PC-9 (cell line): ENCODE results near the gene MOB3B. TPM values are rescaled to one million over a fixed set of nuclear protein-coding genes. Genes with fewer than 3 reads are reported as not detected.
A peak's percentile ranks its signal among the peaks of the same experiment; 100 is the strongest.

Experiments
- BruUV-seq: library from RNA; stranded (reverse); fragments of 400-500 nt; replicated peaks from 2 replicates; lab custom pipeline; 2021; lab: Mats Ljungman, UMichigan
- CTCF ChIA-PET: fragments of 300-600 bp; sonication (Branson Sonifier 250); formaldehyde crosslinking; loops from one replicate; lab custom pipeline; 2022; ENCODE audit warnings: antibody characterized with exemption; lab: Charles Lee
- POLR2A ChIA-PET: fragments of 300-600 bp; sonication (Branson Sonifier 250); formaldehyde crosslinking; loops from one replicate; lab custom pipeline; 2022; ENCODE audit warnings: antibody characterized with exemption; ENCODE audit not compliant: unreplicated experiment; lab: Charles Lee
- DNase-seq, 2 experiments: peaks; one replicate each; pipeline versions ENCODE4 v3.0.0 to v3.0.0-alpha.2; 2015 to 2022; ENCODE audit warnings: mixed read lengths in 1 of 2
- H2AFZ ChIP-seq: fragments of 200-600 bp; sonication (generic); 2 replicates; pipeline ENCODE4 v1.8.1; 2017; ENCODE audit warnings: antibody characterized with exemption
- H3F3A ChIP-seq: fragments of 200-600 bp; sonication (generic); 2 replicates; pipeline ENCODE4 v1.8.1; 2017; ENCODE audit warnings: antibody characterized with exemption, mild to moderate bottlenecking, low read depth; ENCODE audit not compliant: insufficient read depth
- H3K27ac ChIP-seq: fragments of 200-600 bp; sonication (generic); 2 replicates; pipeline ENCODE4 v1.6.1; 2016; ENCODE audit warnings: mixed run types
- H3K27me3 ChIP-seq: fragments of 200-600 bp; sonication (generic); 2 replicates; pipeline ENCODE4 v1.6.1; 2016; ENCODE audit warnings: low read depth, mixed run types; ENCODE audit not compliant: insufficient read depth
- H3K36me3 ChIP-seq: fragments of 200-600 bp; sonication (generic); 2 replicates; pipeline ENCODE4 v1.6.1; 2016; ENCODE audit warnings: low read depth, mixed run types
- H3K4me1 ChIP-seq: fragments of 200-600 bp; sonication (generic); replicated peaks from 2 replicates; pipeline ENCODE4 v1.6.1; 2016; ENCODE audit warnings: mixed run types; ENCODE audit not compliant: insufficient read depth
- H3K4me2 ChIP-seq: fragments of 200-600 bp; sonication (generic); 2 replicates; pipeline ENCODE4 v1.6.1; 2017; ENCODE audit warnings: mixed run types
- H3K4me3 ChIP-seq: fragments of 200-600 bp; sonication (generic); 2 replicates; pipeline ENCODE4 v1.6.1; 2016; ENCODE audit warnings: mixed run types
- H3K79me2 ChIP-seq: fragments of 200-600 bp; sonication (generic); 2 replicates; pipeline ENCODE4 v1.6.1; 2017; ENCODE audit warnings: low read depth, mixed run types
- H3K9me2 ChIP-seq: fragments of 200-600 bp; sonication (generic); 2 replicates; pipeline ENCODE4 v1.8.1; 2017; ENCODE audit warnings: mild to moderate bottlenecking; ENCODE audit not compliant: insufficient read depth
- H3K9me3 ChIP-seq: fragments of 200-600 bp; sonication (generic); 2 replicates; pipeline ENCODE4 v1.8.1; 2016; ENCODE audit warnings: low read depth; ENCODE audit not compliant: insufficient read depth
- H4K20me1 ChIP-seq: fragments of 200-600 bp; sonication (generic); 2 replicates; pipeline ENCODE4 v1.8.1; 2017; ENCODE audit not compliant: insufficient read depth
- CTCF ChIP-seq: fragments of 200-600 bp; sonication (generic); conservative IDR thresholded peaks from 2 replicates; pipeline ENCODE4 v1.6.1; 2017; ENCODE audit warnings: mixed run types, antibody characterized with exemption, mild to moderate bottlenecking, moderate library complexity
- EZH2 ChIP-seq: fragments of 200-600 bp; sonication (generic); IDR thresholded peaks from 2 replicates; pipeline ENCODE4 v1.8.0; 2017; ENCODE audit warnings: antibody characterized with exemption, low read depth
- intact Hi-C: fragments of 100-400 bp; cut with micrococcal nuclease; formaldehyde crosslinking; loops from one replicate; pipeline ENCODE4 v1.10.0; 2022; ENCODE audit not compliant: unreplicated experiment
- total RNA-seq: library from RNA; stranded (reverse); gene quantifications from 2 replicates; pipeline ENCODE4 v1.2.3, GENCODE V29; 2021

The MOB3B gene
- total RNA-seq, 1 experiment from 2014 or later = 4.4 TPM

- Histone ChIP-seq H3K4me1 (no peaks in the 10 kb centered on the region), H3K4me2 (no peak overlapping the region), H2AFZ (no peak overlapping the region), H3K4me3 (no peak overlapping the region), H3K27ac (no peak overlapping the region), H3K9me3 (no peaks in the 10 kb centered on the region), H3K9me2 (no peaks in the 10 kb centered on the region), H3K27me3 (no peaks in the 10 kb centered on the region), H4K20me1 (no peaks in the 10 kb centered on the region), H3F3A (no peaks in the 10 kb centered on the region), H3K79me2 (no peaks in the 10 kb centered on the region), H3K36me3 (no peaks in the 10 kb centered on the region)
- BruUV-seq = no TSS peak
- intact Hi-C loops = no loop called here
- ChIA-PET CTCF (no interaction called here), POLR2A (no interaction called here)
- no peak for TF ChIP-seq CTCF
- TF ChIP-seq EZH2 = no peak
- no peak for DNase-seq
Observed at GRCh38 chr9:27278374-27278773, 251.2 kb downstream of the MOB3B start.

GRCh38 chr9:27276193-27277030, 253.2 kb downstream of the MOB3B start:
- DNase-seq = peak in 1 of 2 experiments; percentile 36
- no peak overlapping the region for H3K27ac ChIP-seq
- no peaks in the 10 kb centered on the region for H3K79me2 ChIP-seq
- BruUV-seq = no TSS peak
- ChIA-PET CTCF (no interaction called here), POLR2A (no interaction called here)
- no peaks in the 10 kb centered on the region for H3K27me3 ChIP-seq
- H3K4me3 ChIP-seq = no peak overlapping the region
- intact Hi-C loops = loop anchor here (1.0 to 2.0 kb wide), 2 partner anchors 28 to 243 kb away; no protein-coding TSS in a partner anchor
- H3K9me3 ChIP-seq = no peaks in the 10 kb centered on the region
- no peaks in the 10 kb centered on the region for H3F3A ChIP-seq
- no peak overlapping the region for H2AFZ ChIP-seq
- TF ChIP-seq EZH2 (no peak), CTCF (peak; percentile 77)
- H3K36me3 ChIP-seq = no peaks in the 10 kb centered on the region
- no peaks in the 10 kb centered on the region for H3K4me1 ChIP-seq
- peak overlapping the region; percentile 36; the same call in 1 of the 2 replicates for H3K4me2 ChIP-seq
- no peaks in the 10 kb centered on the region for H4K20me1 ChIP-seq
- no peaks in the 10 kb centered on the region for H3K9me2 ChIP-seq

Other genes starting within 250 kb of the MOB3B start
- gene EQTN, start 232.7 kb downstream of the MOB3B start, total RNA-seq = not detected in 2 replicates
- gene IFNK, start 5.5 kb downstream of the MOB3B start, total RNA-seq = not detected in 2 replicates
- gene C9orf72, start 43.7 kb upstream of the MOB3B start, total RNA-seq = 4.4 and 4.9 TPM in 2 replicates